GM21367 (cell line): ENCODE data around the gene CTIF.
A peak's percentile ranks its signal among the peaks of the same experiment; 100 is the strongest.
"Not testable (repeated sequence)": the region's sequence is repeated elsewhere in the genome, so short reads cannot be mapped to it uniquely, and the experiment has no call there.

Experiments
- ATAC-seq: cut with Tn5 transposase; IDR thresholded peaks from one replicate; pipeline ENCODE4 v1.9.1; 2021; ENCODE audit not compliant: unreplicated experiment

The CTIF gene

GRCh38 chr18:48538531-48539405, at the start of gene CTIF:
TSS of gene CTIF (plus strand) at chr18:48539031. CDS start at chr18:48619566, 80,535 bp downstream.
- peak; percentile 78 for ATAC-seq

- ATAC-seq: no peak
Observed at GRCh38 chr18:48490641-48491293, 48.1 kb upstream of the CTIF start.

- ATAC-seq: no peak
Observed at GRCh38 chr18:48492880-48493279, 46.0 kb upstream of the CTIF start.

GRCh38 chr18:48493434-48494230, 45.2 kb upstream of the CTIF start:
- no peak for ATAC-seq

GRCh38 chr18:48497863-48498262, 41.0 kb upstream of the CTIF start:
- ATAC-seq: no peak

- ATAC-seq: no peak
Observed at GRCh38 chr18:48500517-48500916, 38.3 kb upstream of the CTIF start.

- no peak for ATAC-seq
Observed at GRCh38 chr18:48502906-48503305, 35.9 kb upstream of the CTIF start.

- ATAC-seq: no peak
Observed at GRCh38 chr18:48504819-48505218, 34.0 kb upstream of the CTIF start.

GRCh38 chr18:48506983-48507568, 31.8 kb upstream of the CTIF start:
- not testable (repeated sequence) for ATAC-seq

- not testable (repeated sequence) for ATAC-seq
Observed at GRCh38 chr18:48512498-48512897, 26.3 kb upstream of the CTIF start.

- ATAC-seq: no peak
Observed at GRCh38 chr18:48514786-48515185, 24.0 kb upstream of the CTIF start.

GRCh38 chr18:48517048-48517447, 21.8 kb upstream of the CTIF start:
- ATAC-seq: no peak

- no peak for ATAC-seq
Observed at GRCh38 chr18:48519431-48520100, 19.3 kb upstream of the CTIF start.

- ATAC-seq: no peak
Observed at GRCh38 chr18:48521723-48522122, 17.1 kb upstream of the CTIF start.

- ATAC-seq: no peak
Observed at GRCh38 chr18:48525671-48526070, 13.2 kb upstream of the CTIF start.

- no peak for ATAC-seq
Observed at GRCh38 chr18:48527461-48527860, 11.4 kb upstream of the CTIF start.

- ATAC-seq: no peak
Observed at GRCh38 chr18:48528861-48529260, 10.0 kb upstream of the CTIF start.

GRCh38 chr18:48529796-48530195, 9.0 kb upstream of the CTIF start:
- ATAC-seq: no peak

- ATAC-seq: no peak
Observed at GRCh38 chr18:48530399-48531081, 8.3 kb upstream of the CTIF start.

- ATAC-seq: no peak
Observed at GRCh38 chr18:48531082-48531403, 7.8 kb upstream of the CTIF start.
